WTC11 (cell line): ENCODE measurements around the gene GDI1. TPM values are rescaled to one million over a fixed set of nuclear protein-coding genes. Genes with fewer than 3 reads are reported as not detected.
"Not testable (repeated sequence)": the region's sequence is repeated elsewhere in the genome, so short reads cannot be mapped to it uniquely, and the experiment has no call there.

Source experiments
- ATAC-seq: fragments of 200-7000 bp; cut with Tn5 transposase; 2 replicates; pipeline ENCODE4 v1.10.0; 2021; ENCODE audit warnings: mild to moderate bottlenecking, moderate library complexity
- CTCF ChIA-PET: fragments of 300-600 bp; sonication (Branson Sonifier 250); formaldehyde crosslinking; loops from one replicate; lab custom pipeline; 2021; ENCODE audit warnings: antibody characterized with exemption; lab: Charles Lee
- POLR2A ChIA-PET: fragments of 350-600 bp; sonication (Branson Sonifier 250); formaldehyde crosslinking; loops from one replicate; lab custom pipeline; 2021; ENCODE audit warnings: antibody characterized with exemption; lab: Charles Lee
- DNase-seq: peaks from one replicate; pipeline ENCODE4 v3.0.0; 2021; ENCODE audit warnings: low spot score
- H3K27ac Mint-ChIP-seq: 2 replicates; pipeline ENCODE4 v1.8.0; 2021; ENCODE audit warnings: mixed read lengths
- H3K27me3 Mint-ChIP-seq: 2 replicates; pipeline ENCODE4 v1.8.0; 2021; ENCODE audit warnings: low read depth, mild to moderate bottlenecking, moderate library complexity, mixed read lengths
- H3K36me3 Mint-ChIP-seq: 2 replicates; pipeline ENCODE4 v1.8.0; 2021; ENCODE audit warnings: mixed read lengths
- H3K4me1 Mint-ChIP-seq: 2 replicates; pipeline ENCODE4 v1.8.0; 2022; ENCODE audit warnings: mixed read lengths
- H3K4me3 Mint-ChIP-seq: 2 replicates; pipeline ENCODE4 v1.8.0; 2021; ENCODE audit warnings: mild to moderate bottlenecking, moderate library complexity, mixed read lengths
- H3K9me3 Mint-ChIP-seq: 2 replicates; pipeline ENCODE4 v1.8.0; 2021; ENCODE audit warnings: mixed read lengths
- NFATC4 ChIP-seq: fragments of 250-450 bp; sonication (Bioruptor Pico); IDR thresholded peaks from 2 replicates; pipeline ENCODE4 v1.9.0; 2021; ENCODE audit warnings: mild to moderate bottlenecking
- PRRX2 ChIP-seq: fragments of 250-450 bp; sonication (Bioruptor Pico); IDR thresholded peaks from 2 replicates; pipeline ENCODE4 v1.8.0; 2021; ENCODE audit warnings: mild to moderate bottlenecking
- SMAD3 ChIP-seq: sonication (generic); formaldehyde crosslinking; IDR thresholded peaks from 2 replicates; pipeline ENCODE4 v1.8.0; 2022; ENCODE audit warnings: missing genetic modification reagents, mild to moderate bottlenecking, borderline replicate concordance
- SP1 ChIP-seq: sonication (generic); formaldehyde crosslinking; conservative IDR thresholded peaks from 2 replicates; pipeline ENCODE4 v1.8.1; 2022; ENCODE audit warnings: missing genetic modification reagents
- total RNA-seq: library from RNA; stranded (reverse); gene quantifications from 3 replicates; pipeline ENCODE4 v1.2.3, GENCODE V29; 2021
- TF ChIP-seq, protein P1 (sequence below): fragments of 250-450 bp; sonication (Bioruptor Pico); IDR thresholded peaks from 2 replicates; pipeline ENCODE4 v1.9.0; 2021; ENCODE audit warnings: mild to moderate bottlenecking
- TF ChIP-seq, protein P2 (sequence below): fragments of 250-450 bp; sonication (Bioruptor Pico); IDR thresholded peaks from 2 replicates; pipeline ENCODE4 v1.8.0; 2021; ENCODE audit warnings: mild to moderate bottlenecking
- TF ChIP-seq, protein P3 (sequence below): sonication (generic); formaldehyde crosslinking; conservative IDR thresholded peaks from 2 replicates; pipeline ENCODE4 v1.8.1; 2022; ENCODE audit warnings: mild to moderate bottlenecking, missing genetic modification reagents
- TF ChIP-seq, protein P4 (sequence below): sonication (generic); formaldehyde crosslinking; IDR thresholded peaks from 2 replicates; pipeline ENCODE4 v1.8.0; 2023; ENCODE audit warnings: missing genetic modification reagents, mild to moderate bottlenecking, borderline replicate concordance
- TF ChIP-seq, protein P5 (sequence below): fragments of 250-450 bp; sonication (Bioruptor Pico); conservative IDR thresholded peaks from 2 replicates; pipeline ENCODE4 v1.9.0; 2021; ENCODE audit warnings: mild to moderate bottlenecking
- TF ChIP-seq, protein P6 (sequence below): fragments of 250-450 bp; sonication (Bioruptor Pico); IDR thresholded peaks from 2 replicates; pipeline ENCODE4 v1.9.0; 2021; ENCODE audit warnings: mild to moderate bottlenecking, borderline replicate concordance

GDI1 gene
- total RNA-seq, 1 experiment from 2014 or later: 108 TPM

DNA sequence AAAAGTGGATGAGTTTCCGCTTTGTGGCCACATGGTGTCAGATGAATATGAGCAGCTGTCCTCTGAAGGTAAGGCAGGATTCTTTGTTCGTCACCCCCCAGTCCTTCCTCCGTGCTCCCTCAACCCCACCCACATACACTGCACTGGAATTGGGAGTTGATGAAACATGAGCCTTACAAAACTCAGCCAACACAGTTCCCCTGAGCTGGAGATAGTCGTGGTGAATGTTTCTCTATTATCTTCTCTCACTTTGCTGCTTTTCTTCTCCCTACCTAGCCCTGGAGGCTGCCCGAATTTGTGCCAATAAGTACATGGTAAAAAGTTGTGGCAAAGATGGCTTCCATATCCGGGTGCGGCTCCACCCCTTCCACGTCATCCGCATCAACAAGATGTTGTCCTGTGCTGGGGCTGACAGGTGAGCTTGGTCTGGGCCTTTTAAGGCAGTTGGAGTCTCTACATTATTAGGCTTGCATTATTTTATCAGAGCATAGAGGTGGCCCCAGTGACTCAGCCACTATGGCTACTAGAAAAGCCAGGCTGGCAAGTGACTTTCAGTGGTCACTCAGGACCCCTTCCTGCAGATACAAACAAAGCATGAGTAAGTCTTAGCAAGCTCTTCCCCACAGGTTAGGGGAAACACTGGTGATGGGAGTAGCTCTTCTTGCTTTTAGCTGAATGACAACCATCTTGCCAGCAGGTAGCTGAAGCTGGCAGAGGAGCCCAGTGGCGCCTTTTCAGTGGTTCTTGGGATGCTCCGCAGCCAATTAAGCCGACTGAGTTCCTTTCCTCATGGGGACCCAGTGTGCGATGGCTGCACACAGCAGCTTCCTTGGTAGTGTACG lies 37.2 kb upstream of the GDI1 start (continued):
- TF ChIP-seq, protein P1, sequence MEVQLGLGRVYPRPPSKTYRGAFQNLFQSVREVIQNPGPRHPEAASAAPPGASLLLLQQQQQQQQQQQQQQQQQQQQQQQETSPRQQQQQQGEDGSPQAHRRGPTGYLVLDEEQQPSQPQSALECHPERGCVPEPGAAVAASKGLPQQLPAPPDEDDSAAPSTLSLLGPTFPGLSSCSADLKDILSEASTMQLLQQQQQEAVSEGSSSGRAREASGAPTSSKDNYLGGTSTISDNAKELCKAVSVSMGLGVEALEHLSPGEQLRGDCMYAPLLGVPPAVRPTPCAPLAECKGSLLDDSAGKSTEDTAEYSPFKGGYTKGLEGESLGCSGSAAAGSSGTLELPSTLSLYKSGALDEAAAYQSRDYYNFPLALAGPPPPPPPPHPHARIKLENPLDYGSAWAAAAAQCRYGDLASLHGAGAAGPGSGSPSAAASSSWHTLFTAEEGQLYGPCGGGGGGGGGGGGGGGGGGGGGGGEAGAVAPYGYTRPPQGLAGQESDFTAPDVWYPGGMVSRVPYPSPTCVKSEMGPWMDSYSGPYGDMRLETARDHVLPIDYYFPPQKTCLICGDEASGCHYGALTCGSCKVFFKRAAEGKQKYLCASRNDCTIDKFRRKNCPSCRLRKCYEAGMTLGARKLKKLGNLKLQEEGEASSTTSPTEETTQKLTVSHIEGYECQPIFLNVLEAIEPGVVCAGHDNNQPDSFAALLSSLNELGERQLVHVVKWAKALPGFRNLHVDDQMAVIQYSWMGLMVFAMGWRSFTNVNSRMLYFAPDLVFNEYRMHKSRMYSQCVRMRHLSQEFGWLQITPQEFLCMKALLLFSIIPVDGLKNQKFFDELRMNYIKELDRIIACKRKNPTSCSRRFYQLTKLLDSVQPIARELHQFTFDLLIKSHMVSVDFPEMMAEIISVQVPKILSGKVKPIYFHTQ (CRISPR knock-in tag): 0 out of 2 replicates have a peak, but pooled peaks have one; percentile 50

DNA sequence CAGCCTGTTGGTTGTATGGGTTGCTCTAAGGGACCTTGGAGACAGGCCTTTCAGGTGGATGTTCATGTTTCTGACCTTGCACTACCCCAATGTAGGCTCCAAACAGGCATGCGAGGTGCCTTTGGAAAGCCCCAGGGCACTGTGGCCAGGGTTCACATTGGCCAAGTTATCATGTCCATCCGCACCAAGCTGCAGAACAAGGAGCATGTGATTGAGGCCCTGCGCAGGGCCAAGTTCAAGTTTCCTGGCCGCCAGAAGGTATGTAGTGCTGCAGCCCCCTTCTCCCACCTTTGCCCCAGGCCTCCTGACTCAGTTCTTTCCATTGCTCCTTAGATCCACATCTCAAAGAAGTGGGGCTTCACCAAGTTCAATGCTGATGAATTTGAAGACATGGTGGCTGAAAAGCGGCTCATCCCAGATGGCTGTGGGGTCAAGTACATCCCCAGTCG lies 36.6 kb upstream of the GDI1 start:
- POLR2A ChIA-PET: interaction anchor here (1.5 kb wide), 1 partner anchor 27 kb away, joined by 3 read pairs; no protein-coding TSS in a partner anchor
- not testable (repeated sequence) for H3K9me3 Mint-ChIP-seq
- CTCF ChIA-PET: interaction anchor here (1.5 to 2.8 kb wide), 2 partner anchors 27 to 127 kb away, joined by 3 to 7 read pairs; no protein-coding TSS in a partner anchor

DNA sequence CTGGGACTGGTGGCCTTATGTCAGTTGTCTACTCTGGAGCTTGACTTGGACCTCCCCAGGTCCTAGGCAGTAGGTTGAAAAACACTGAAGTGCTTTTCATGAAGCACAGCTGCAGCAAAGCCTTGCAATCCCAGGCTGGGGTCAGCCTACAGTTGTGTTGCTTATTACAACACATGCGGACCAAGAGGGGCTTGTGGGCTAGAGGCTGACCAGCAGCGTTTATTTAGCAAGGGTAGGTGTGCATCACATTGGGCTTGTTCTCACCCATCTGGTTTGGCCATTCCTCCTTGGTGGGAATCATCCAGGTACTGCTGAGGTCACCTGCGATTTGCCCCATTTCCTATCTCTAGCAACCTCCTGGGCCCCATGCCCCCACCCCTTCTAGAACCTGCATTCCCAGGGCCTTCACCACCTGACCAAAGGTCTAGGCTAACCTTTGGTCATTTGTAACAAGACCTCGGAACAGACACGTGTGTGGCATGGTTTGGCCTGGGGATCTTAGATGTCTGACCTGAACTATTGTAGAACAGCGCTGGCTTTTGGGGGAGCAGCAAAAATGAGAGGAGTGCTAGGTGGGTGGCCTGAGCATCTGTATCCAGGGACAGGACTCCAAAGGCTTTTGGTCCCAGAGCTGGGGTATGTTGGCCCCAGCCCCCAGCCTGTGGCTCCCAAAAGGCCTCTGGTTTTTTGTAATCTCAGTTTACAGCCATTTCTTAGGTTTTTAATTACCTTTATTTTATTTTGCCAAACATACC lies 35.7 kb upstream of the GDI1 start:
- DNase-seq (no peak), ATAC-seq (peak; percentile 31)
- Mint-ChIP-seq H3K4me3 (peak overlapping the region; percentile 34; the same call in 1 of the 2 replicates), H3K27ac (peak overlapping the region; percentile 36; the same call in 1 of the 2 replicates), H3K4me1 (peaks cover 16% of the 10 kb centered on the region), H3K9me3 (no peaks in the 10 kb centered on the region), H3K27me3 (no peaks in the 10 kb centered on the region), H3K36me3 (peaks cover 25% of the 10 kb centered on the region)
- POLR2A ChIA-PET: interaction anchor here (1.5 kb wide), 1 partner anchor 28 kb away, joined by 3 read pairs; no protein-coding TSS in a partner anchor
- CTCF ChIA-PET: interaction anchor here (1.5 kb wide), 1 partner anchor 28 kb away, joined by 3 read pairs; no protein-coding TSS in a partner anchor
- TF ChIP-seq PRRX2 (CRISPR knock-in tag): peak; percentile 95
- TF ChIP-seq, protein P2, sequence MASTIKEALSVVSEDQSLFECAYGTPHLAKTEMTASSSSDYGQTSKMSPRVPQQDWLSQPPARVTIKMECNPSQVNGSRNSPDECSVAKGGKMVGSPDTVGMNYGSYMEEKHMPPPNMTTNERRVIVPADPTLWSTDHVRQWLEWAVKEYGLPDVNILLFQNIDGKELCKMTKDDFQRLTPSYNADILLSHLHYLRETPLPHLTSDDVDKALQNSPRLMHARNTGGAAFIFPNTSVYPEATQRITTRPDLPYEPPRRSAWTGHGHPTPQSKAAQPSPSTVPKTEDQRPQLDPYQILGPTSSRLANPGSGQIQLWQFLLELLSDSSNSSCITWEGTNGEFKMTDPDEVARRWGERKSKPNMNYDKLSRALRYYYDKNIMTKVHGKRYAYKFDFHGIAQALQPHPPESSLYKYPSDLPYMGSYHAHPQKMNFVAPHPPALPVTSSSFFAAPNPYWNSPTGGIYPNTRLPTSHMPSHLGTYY: peak; percentile 91
- TF ChIP-seq, protein P3, sequence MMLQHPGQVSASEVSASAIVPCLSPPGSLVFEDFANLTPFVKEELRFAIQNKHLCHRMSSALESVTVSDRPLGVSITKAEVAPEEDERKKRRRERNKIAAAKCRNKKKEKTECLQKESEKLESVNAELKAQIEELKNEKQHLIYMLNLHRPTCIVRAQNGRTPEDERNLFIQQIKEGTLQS (CRISPR knock-in tag): 0 out of 2 replicates have a peak, but pooled peaks have one; percentile 40
- TF ChIP-seq, protein P4, sequence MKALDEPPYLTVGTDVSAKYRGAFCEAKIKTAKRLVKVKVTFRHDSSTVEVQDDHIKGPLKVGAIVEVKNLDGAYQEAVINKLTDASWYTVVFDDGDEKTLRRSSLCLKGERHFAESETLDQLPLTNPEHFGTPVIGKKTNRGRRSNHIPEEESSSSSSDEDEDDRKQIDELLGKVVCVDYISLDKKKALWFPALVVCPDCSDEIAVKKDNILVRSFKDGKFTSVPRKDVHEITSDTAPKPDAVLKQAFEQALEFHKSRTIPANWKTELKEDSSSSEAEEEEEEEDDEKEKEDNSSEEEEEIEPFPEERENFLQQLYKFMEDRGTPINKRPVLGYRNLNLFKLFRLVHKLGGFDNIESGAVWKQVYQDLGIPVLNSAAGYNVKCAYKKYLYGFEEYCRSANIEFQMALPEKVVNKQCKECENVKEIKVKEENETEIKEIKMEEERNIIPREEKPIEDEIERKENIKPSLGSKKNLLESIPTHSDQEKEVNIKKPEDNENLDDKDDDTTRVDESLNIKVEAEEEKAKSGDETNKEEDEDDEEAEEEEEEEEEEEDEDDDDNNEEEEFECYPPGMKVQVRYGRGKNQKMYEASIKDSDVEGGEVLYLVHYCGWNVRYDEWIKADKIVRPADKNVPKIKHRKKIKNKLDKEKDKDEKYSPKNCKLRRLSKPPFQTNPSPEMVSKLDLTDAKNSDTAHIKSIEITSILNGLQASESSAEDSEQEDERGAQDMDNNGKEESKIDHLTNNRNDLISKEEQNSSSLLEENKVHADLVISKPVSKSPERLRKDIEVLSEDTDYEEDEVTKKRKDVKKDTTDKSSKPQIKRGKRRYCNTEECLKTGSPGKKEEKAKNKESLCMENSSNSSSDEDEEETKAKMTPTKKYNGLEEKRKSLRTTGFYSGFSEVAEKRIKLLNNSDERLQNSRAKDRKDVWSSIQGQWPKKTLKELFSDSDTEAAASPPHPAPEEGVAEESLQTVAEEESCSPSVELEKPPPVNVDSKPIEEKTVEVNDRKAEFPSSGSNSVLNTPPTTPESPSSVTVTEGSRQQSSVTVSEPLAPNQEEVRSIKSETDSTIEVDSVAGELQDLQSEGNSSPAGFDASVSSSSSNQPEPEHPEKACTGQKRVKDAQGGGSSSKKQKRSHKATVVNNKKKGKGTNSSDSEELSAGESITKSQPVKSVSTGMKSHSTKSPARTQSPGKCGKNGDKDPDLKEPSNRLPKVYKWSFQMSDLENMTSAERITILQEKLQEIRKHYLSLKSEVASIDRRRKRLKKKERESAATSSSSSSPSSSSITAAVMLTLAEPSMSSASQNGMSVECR (CRISPR knock-in tag): no peak
- no peak for TF ChIP-seq SP1 (CRISPR knock-in tag)
- TF ChIP-seq SMAD3 (CRISPR knock-in tag): no peak
- TF ChIP-seq, protein P5, sequence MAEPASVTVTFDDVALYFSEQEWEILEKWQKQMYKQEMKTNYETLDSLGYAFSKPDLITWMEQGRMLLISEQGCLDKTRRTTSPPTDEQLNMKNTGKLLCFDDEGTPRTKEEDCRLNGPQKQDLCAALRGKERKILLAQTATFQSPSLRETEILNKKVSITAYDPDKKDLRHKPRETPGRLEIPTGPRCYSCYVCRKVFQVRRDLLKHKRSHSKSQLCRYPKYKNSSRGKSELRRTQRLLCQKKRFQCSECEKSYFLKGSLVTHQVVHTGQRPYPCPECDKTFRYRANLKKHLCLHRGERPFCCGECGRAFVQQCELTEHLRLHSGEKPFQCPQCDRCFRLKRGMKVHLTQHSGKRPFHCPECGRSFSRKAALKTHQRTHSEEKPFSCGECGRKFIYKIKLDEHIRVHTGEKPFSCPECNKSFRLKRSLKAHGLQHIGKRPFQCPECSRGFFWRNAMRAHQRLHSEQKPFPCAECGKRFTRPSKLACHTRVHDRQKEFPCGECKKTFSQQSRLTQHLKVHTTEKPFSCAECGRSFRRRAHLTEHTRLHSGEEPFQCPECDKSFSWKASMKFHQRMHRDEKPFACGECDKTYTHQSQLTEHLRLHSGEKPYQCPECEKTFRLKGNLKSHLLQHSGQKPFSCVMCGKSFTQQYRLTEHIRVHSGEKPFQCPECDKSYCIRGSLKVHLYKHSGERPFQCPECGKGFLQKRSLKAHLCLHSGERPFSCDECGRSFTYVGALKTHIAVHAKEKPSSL: peak; percentile 94
- TF ChIP-seq, protein P6, sequence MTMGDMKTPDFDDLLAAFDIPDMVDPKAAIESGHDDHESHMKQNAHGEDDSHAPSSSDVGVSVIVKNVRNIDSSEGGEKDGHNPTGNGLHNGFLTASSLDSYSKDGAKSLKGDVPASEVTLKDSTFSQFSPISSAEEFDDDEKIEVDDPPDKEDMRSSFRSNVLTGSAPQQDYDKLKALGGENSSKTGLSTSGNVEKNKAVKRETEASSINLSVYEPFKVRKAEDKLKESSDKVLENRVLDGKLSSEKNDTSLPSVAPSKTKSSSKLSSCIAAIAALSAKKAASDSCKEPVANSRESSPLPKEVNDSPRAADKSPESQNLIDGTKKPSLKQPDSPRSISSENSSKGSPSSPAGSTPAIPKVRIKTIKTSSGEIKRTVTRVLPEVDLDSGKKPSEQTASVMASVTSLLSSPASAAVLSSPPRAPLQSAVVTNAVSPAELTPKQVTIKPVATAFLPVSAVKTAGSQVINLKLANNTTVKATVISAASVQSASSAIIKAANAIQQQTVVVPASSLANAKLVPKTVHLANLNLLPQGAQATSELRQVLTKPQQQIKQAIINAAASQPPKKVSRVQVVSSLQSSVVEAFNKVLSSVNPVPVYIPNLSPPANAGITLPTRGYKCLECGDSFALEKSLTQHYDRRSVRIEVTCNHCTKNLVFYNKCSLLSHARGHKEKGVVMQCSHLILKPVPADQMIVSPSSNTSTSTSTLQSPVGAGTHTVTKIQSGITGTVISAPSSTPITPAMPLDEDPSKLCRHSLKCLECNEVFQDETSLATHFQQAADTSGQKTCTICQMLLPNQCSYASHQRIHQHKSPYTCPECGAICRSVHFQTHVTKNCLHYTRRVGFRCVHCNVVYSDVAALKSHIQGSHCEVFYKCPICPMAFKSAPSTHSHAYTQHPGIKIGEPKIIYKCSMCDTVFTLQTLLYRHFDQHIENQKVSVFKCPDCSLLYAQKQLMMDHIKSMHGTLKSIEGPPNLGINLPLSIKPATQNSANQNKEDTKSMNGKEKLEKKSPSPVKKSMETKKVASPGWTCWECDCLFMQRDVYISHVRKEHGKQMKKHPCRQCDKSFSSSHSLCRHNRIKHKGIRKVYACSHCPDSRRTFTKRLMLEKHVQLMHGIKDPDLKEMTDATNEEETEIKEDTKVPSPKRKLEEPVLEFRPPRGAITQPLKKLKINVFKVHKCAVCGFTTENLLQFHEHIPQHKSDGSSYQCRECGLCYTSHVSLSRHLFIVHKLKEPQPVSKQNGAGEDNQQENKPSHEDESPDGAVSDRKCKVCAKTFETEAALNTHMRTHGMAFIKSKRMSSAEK: peak; percentile 91
- peak; percentile 92 for TF ChIP-seq NFATC4 (CRISPR knock-in tag)

More for the DNA sequence above, 36.6 kb upstream of the GDI1 start:
- H3K27ac Mint-ChIP-seq: not testable (repeated sequence)
- peak; percentile 40; the same call in 1 of the 2 replicates for TF ChIP-seq NFATC4 (CRISPR knock-in tag)
- TF ChIP-seq, all 79 proteins: peak for 1; not testable (repeated sequence) for 78
- Mint-ChIP-seq H3K4me1 (peaks cover 16% of the 10 kb centered on the region), H3K36me3 (peaks cover 25% of the 10 kb centered on the region), H3K4me3 (peak overlapping the region; percentile 97; the same call in 1 of the 2 replicates)
- ATAC-seq, H3K27me3 Mint-ChIP-seq, DNase-seq: not testable (repeated sequence)
